ENCODE measurements around the gene PRR22. TPM values are rescaled to one million over a fixed set of nuclear protein-coding genes. Genes with fewer than 3 reads are reported as not detected.

PRR22 gene
- total RNA-seq: 0.57 and 0.65 TPM in 2 replicates

DNA sequence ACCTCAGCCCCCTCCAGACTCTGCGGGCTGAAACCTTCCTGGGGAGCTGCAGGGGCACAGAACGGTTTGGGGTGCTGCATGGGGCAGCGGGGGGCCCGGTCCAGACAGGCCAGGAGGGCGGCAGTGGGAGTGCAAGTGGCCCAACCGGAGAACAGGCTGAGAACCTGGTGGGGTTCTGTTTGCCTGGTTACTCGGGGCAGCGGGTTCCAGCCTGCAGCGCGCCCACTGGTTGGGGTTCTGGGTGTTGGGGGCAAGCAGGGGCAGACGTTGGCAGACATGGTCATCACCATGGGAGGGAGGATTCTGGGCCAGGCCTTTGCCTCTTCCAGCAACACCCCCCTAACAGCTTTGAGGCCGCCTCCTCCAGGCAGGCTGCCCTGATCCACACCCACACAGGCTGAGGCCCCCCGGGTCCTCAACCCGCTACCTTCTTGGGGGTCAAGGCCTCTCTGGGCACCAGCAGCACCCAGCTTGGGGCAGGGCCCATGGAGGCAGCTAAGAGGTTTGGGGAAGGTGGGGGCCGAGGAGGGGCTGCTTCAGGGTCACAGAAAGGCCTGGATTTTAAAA is at the start of gene PRR22:
PRR22 (minus strand) TSS at position 166 of the 567 bp plus-strand sequence; CDS start at position 80, 86 bp downstream.

DNA sequence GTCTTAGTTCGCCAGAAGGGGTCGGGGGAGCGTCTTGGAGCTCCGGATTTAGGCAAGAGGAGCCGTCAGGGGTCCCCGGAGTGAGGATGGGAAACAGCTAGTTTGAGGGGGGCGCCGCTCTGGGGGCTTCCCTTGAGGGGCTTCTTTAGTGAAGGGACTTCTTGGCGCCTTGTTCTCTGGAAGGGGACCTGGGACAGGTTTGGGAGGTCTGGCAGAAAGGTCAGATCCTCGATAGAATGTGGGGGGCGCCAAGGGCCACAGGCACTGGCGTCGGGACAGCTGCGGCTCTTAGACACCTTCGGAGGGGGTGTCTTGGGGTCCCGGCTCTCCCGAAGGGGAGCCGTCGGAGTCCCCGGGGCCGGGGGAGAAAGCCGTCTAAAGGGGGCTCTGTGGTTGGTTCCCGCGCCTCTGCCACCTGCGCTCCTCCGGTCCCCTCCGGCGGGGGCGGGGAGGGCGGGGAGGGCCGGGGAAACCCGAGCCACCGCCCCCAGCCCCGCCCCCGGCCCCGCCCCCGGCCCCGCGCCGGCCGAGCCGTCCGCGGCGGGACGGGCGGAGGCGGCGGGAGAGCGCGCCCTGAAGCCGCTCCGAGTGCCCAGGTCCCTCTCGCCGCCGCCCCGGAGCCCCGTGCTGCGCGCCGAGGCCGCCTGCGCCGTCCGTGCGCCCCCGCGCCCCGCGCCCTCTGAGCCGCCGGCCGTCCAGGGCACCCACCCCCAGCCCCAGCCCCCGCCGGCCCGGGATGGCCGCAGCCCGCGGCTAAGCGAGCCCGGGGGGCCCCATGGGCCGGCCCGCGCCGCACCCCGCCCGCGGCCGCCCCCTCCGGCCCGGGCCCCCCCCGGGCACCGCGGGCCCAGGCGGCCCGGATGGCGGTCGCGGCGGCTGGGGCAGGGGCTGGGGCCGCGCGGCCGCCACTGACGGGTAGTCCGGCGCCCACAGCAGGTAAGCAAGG is 20.2 kb upstream of the PRR22 start, which contains the start of gene NRTN:
NRTN (plus strand) TSS at position 552 of the 946 bp plus-strand sequence. CDS start 19,099 bp downstream, outside the sequence.

GRCh38 chr19:5790559-5791520 is 6.3 kb upstream of the PRR22 start, which contains the start of gene DUS3L:
Gene DUS3L, minus strand, starts transcription at chr19:5791163. Its CDS starts 22 bp downstream, at chr19:5791141.

Other genes with a start within 250 kb of the PRR22 start
- 0.29 TPM in 1 of 2 replicates, not detected in the other for gene TINCR, start 216.8 kb downstream of the PRR22 start, total RNA-seq
- gene SAFB2, start 162.0 kb downstream of the PRR22 start, total RNA-seq: 32.0 and 48.5 TPM in 2 replicates
- 45.4 and 51.1 TPM in 2 replicates for gene SAFB, start 161.7 kb downstream of the PRR22 start, total RNA-seq
- gene MICOS13, start 104.2 kb downstream of the PRR22 start, total RNA-seq: 26.4 and 31.4 TPM in 2 replicates
- gene HSD11B1L, start 103.7 kb downstream of the PRR22 start, total RNA-seq: 6.6 and 12.1 TPM in 2 replicates
- 286 and 384 TPM in 2 replicates for gene RPL36, start 94.5 kb downstream of the PRR22 start, total RNA-seq
- 67.2 and 71.9 TPM in 2 replicates for gene LONP1, start 64.6 kb downstream of the PRR22 start, total RNA-seq
- not detected in 2 replicates for gene CATSPERD, start 64.1 kb downstream of the PRR22 start, total RNA-seq
- gene DUS3L, start 6.4 kb upstream of the PRR22 start, total RNA-seq: 32.0 and 37.2 TPM in 2 replicates
- gene NRTN, start 20.3 kb upstream of the PRR22 start, total RNA-seq: not detected in 2 replicates
- gene FUT6, start 55.0 kb upstream of the PRR22 start, total RNA-seq: not detected in 2 replicates
- gene FUT3, start 66.7 kb upstream of the PRR22 start, total RNA-seq: not detected in 2 replicates
- not detected in 2 replicates for gene FUT5, start 85.8 kb upstream of the PRR22 start, total RNA-seq
- gene NDUFA11, start 119.0 kb upstream of the PRR22 start, total RNA-seq: 321 and 385 TPM in 2 replicates
- 6.9 and 9.1 TPM in 2 replicates for gene VMAC, start 120.1 kb upstream of the PRR22 start, total RNA-seq
- gene CAPS, start 129.5 kb upstream of the PRR22 start, total RNA-seq: 2.3 and 2.5 TPM in 2 replicates
- gene RANBP3, start 193.4 kb upstream of the PRR22 start, total RNA-seq: 59.7 and 59.8 TPM in 2 replicates